GM12892 (cell line): ENCODE data around the gene CPSF4.

ENCODE experiments used
- POLR2A ChIP-seq: IDR thresholded peaks from 2 replicates; pipeline ENCODE4 v1.6.1; 2011; ENCODE audit warnings: low read depth, low read length, control low read depth
- POLR2AphosphoS5 ChIP-seq: IDR thresholded peaks from 2 replicates; pipeline ENCODE4 v1.6.1; 2011; ENCODE audit warnings: low read depth, low read length, control low read depth
- TAF1 ChIP-seq: IDR thresholded peaks from 2 replicates; pipeline ENCODE4 v1.6.1; 2011; ENCODE audit warnings: low read depth, mild to moderate bottlenecking, control low read depth, low read length, borderline replicate concordance

DNA sequence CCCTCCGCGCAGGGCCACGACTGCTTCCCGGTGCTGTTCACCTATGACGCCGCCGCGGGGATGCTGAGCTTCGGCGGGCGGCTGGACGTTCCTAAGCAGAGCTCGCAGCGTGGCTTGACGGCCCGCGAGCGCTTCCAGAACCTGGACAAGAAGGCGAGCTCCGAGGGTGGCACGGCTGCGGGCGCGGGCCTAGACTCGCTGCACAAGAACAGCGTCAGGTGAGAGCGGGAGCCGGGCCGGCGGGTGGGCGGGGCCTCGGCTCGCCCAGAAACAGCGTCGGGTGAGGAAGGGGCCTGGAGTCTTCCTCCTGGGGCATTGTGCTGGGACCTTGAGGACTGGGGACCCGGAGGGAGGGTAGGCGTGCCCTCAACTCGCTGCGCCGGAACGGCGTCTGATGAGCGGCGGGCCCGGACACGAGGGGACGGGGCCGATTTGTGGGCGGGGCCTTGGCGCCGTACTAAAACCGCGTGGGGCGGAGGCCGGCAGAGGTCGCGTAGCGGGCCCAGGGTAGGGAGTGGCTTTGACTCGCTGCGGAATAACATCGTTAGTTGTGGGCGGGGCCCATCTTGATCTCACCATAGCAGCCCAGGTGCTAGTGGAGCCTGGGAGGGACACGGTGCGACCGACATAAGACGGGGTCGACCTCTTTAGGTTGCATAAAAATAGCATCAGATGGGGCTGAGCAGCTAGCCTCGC is 45.9 kb upstream of the CPSF4 start:
- TF ChIP-seq POLR2A (no peak), POLR2AphosphoS5 (no peak), TAF1 (no peak)
